ENCODE data around the gene MAN1C1.

Gene MAN1C1

DNA sequence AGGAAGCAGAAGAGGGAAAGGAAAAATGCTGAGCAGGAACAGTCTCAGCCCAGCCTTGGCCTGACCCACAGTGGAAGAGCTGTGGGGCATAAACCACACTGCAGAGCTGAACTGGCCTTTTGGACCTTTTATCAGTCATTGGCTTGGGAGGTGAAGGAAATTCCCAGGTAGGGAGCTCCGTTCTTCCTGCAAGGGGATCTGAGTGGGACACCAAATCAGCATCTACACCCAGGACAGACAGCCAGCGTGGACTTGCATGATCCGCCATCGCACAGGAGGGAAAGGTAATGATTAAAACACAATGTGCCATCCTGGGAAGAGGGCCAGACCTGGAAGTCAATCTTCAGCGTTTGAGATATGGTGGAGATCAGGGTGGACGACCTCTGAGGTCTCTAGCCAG lies 202.0 kb downstream of the MAN1C1 start:
- no peak for TF ChIP-seq TAF1 (IDR thresholded peaks at IDR 0.05; ENCODE audit: borderline replicate concordance, low read depth, low read length)
- no peak for TF ChIP-seq POLR2A (IDR thresholded peaks at IDR 0.05; ENCODE audit: low read depth, low read length)
- no peak for TF ChIP-seq POLR2AphosphoS5 (IDR thresholded peaks at IDR 0.05; ENCODE audit: low read depth, low read length)
- DNase-seq (ENCODE audit: insufficient read length), result no peak
- no peak for FAIRE-seq

DNA sequence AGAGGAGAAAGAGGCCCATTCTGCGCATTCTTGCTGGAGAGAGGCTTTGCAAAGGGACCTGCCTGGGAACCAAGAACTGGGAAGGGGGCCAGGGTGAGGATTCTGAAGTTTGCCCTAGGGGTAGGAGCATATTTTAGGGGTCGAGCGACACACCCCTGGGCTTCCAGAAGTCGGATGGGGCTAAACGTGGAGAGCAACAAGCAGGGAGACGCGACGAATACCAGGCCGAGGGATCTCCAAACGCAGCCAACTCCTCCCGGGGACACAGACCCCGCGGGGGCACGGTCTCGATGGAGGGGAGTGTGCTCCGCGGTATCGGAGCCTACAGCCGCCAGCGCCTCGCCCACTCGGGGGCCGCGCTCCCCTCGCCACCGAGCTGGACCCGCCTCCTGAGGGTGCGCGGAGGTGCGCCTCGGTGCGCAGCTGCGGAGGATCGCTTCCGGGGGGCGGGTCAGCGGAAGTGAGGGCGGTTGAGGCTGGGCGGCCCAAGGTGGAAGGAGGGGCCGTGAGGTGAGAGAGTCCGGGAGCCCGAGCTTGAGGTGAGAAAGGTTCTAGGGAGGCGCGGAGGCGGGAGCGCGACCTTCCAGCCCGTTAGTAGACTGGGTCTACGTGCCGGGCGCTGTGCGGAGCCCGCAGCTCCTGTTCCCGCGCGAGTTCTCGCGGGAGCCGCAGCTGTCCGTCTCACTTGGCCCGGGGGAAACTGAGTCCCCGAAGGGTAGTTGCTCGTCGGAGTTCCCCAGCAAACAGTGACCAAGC lies 203.1 kb downstream of the MAN1C1 start, which contains the start of gene MTFR1L:
Gene MTFR1L (plus strand): TSS at position 464 of the 756 bp plus-strand sequence. CDS start 3,151 bp downstream, outside the sequence.
- DNase-seq (ENCODE audit: insufficient read length) (peak; percentile 99), FAIRE-seq (peak; percentile 97)
- TF ChIP-seq TAF1 (IDR thresholded peaks at IDR 0.05; ENCODE audit: borderline replicate concordance, low read depth, low read length) (0 out of 2 replicates have a peak, but pooled peaks have one; percentile 41), POLR2A (IDR thresholded peaks at IDR 0.05; ENCODE audit: low read depth, low read length) (peak; percentile 84), POLR2AphosphoS5 (IDR thresholded peaks at IDR 0.05; ENCODE audit: low read depth, low read length) (peak; percentile 76)

DNA sequence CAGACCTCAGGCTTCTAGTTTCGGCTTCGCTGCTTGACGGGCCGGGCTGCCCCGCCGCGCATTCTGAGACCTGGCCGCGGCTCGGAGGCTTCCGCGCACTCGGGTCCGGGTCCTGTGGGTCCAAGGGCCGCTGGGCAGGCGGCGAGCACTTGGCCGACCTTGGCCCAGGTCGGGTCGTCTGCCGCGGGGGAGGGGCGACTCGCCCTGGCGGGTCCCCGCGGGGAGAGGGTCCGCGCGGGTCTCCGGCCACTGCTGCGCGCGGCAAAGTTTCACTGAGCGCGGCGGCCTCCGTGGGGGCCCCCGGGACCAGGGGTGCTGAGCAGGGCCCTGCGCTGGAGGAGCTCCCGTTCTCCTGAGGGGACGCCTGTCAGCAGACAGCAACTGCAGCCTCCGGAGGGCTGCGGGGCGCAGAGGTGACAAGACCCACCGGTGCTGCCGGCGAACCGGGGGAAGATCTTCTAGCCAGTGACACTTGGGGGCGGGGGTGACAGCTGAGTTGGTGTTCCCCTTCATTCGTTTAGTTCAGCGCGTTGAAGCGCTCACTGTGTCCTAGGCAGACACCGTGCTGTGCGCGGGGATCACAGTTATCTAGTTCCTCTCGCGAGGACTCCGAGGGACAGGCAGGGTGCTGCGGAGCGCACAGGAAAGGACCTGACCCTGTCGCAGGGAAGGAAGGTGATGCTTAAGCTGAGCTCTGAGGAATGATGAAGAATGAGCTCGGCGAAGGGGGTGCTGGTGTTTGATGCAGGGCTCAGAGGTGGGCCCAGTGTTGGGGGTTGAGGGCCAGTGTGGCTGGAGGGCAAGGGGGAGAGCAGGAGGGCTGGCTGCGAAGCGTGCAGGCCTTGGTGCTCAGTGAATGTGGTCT lies 203.9 kb downstream of the MAN1C1 start:
- peak; percentile 98 for FAIRE-seq
- peak; percentile 72; the same call in 1 of the 2 replicates for TF ChIP-seq TAF1 (IDR thresholded peaks at IDR 0.05; ENCODE audit: borderline replicate concordance, low read depth, low read length)
- TF ChIP-seq POLR2AphosphoS5 (IDR thresholded peaks at IDR 0.05; ENCODE audit: low read depth, low read length), result peak; percentile 78
- TF ChIP-seq POLR2A (IDR thresholded peaks at IDR 0.05; ENCODE audit: low read depth, low read length), result peak; percentile 87

DNA sequence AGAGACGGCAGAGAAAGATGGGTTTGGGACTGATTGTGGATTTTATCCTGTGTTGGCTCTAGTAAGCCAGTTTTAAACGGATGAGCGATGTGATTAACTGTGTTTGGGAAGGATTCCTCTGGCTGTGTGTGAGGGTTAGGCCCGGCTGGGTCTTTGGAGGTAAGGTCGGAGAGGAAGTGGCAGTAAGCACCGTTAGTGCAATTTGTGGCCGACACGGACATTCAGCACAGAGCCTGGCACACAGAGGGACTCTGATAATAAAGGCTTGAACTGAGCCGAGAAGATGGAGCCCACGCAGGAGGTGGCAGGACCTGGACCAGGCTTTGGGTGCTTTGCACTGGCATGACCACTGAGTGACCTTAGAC lies 204.5 kb downstream of the MAN1C1 start:
- no peak for DNase-seq (ENCODE audit: insufficient read length)

More for the DNA sequence above, 203.9 kb downstream of the MAN1C1 start:
- DNase-seq (ENCODE audit: insufficient read length), result peak; percentile 84

DNA sequence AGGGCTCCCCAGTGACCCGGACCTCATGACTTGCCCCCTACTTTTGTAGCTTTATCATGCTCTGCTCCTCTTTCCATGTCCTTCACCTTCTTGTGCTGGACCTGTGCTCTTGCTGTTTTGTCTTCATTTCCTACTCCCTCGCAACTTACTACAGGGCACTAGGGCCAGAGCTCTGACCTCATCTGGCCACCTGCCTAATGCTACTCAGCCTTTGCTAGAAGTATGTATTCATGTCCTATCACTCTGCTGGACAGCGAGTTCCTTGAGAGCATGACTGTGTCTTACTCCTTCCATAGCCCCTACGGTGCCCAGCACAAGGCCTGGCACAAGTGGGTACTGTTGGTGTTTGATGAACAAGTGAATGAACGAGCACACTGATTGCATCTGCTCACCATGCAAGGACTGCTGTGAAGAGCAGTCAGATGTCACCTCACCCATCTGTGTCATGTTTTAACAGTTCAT lies 205.1 kb downstream of the MAN1C1 start:
- FAIRE-seq, result no peak
- TF ChIP-seq TAF1 (IDR thresholded peaks at IDR 0.05; ENCODE audit: borderline replicate concordance, low read depth, low read length) (no peak), POLR2AphosphoS5 (IDR thresholded peaks at IDR 0.05; ENCODE audit: low read depth, low read length) (no peak), POLR2A (IDR thresholded peaks at IDR 0.05; ENCODE audit: low read depth, low read length) (no peak)
- DNase-seq (ENCODE audit: insufficient read length), result no peak

More for the DNA sequence above, 204.5 kb downstream of the MAN1C1 start:
- TF ChIP-seq TAF1 (IDR thresholded peaks at IDR 0.05; ENCODE audit: borderline replicate concordance, low read depth, low read length), result no peak
- no peak for FAIRE-seq

DNA sequence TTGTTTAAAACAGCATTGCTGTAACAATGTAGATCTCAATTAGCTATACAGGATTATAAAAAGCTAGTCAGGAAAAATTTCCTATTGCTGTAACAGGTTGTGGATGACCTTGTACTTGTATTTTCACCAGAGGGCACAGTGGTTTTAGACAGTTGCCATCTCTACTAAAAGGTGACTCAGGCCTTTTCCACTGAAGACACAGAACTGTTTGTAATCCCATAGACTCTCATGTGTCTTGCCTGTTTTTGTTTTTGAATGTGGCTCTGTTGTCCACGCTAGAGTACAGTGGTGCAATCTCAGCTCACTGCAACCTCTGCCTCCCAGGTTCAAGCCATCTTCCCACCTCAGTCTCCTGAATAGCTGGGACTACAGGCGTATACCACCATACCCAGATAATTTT lies 209.0 kb downstream of the MAN1C1 start:
- no peak for DNase-seq (ENCODE audit: insufficient read length)
- FAIRE-seq, result no peak

DNA sequence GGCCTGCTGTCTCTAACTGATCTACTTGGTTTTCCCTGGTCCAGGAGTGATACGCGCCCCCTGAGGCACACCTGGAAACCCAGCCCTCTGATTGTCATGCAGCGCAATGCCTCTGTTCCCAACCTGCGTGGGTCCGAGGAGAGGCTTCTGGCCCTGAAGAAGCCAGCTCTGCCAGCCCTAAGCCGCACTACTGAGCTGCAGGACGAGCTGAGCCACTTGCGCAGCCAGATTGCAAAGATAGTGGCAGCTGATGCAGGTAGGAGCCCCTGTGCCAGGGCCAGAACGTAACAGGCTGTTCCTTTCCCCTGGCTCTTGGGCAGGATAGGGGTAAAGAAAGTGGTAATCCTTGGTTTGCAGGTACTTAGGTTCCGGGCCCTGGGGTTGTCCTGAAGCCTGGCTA lies 210.0 kb downstream of the MAN1C1 start:
- TF ChIP-seq POLR2AphosphoS5 (IDR thresholded peaks at IDR 0.05; ENCODE audit: low read depth, low read length), result no peak
- no peak for TF ChIP-seq POLR2A (IDR thresholded peaks at IDR 0.05; ENCODE audit: low read depth, low read length)
- no peak for TF ChIP-seq TAF1 (IDR thresholded peaks at IDR 0.05; ENCODE audit: borderline replicate concordance, low read depth, low read length)
- FAIRE-seq, result no peak
- no peak for DNase-seq (ENCODE audit: insufficient read length)

More for the DNA sequence above, 209.0 kb downstream of the MAN1C1 start:
- TF ChIP-seq POLR2A (IDR thresholded peaks at IDR 0.05; ENCODE audit: low read depth, low read length) (no peak), POLR2AphosphoS5 (IDR thresholded peaks at IDR 0.05; ENCODE audit: low read depth, low read length) (no peak)

DNA sequence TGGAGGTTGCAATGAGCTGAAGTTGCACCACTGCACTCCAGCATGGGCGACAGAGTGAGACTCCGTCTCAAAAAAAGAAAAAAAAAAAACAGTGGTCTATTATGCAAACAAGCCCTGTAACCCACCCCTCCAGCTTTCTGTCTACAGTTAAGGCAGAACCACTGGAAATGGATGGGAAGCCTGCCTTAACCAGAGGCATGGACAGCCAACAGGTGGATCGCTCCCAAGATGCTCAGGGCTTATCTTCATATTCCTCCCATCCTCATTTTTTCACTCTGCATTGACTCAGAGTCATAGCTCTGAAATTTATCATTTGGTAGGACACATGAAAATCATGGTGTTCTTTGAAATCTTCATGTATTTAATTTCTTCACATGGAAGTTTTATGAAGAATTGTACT lies 211.9 kb downstream of the MAN1C1 start:
- DNase-seq (ENCODE audit: insufficient read length), result no peak
- no peak for FAIRE-seq
- TF ChIP-seq POLR2AphosphoS5 (IDR thresholded peaks at IDR 0.05; ENCODE audit: low read depth, low read length), result no peak
- no peak for TF ChIP-seq TAF1 (IDR thresholded peaks at IDR 0.05; ENCODE audit: borderline replicate concordance, low read depth, low read length)
- no peak for TF ChIP-seq POLR2A (IDR thresholded peaks at IDR 0.05; ENCODE audit: low read depth, low read length)

DNA sequence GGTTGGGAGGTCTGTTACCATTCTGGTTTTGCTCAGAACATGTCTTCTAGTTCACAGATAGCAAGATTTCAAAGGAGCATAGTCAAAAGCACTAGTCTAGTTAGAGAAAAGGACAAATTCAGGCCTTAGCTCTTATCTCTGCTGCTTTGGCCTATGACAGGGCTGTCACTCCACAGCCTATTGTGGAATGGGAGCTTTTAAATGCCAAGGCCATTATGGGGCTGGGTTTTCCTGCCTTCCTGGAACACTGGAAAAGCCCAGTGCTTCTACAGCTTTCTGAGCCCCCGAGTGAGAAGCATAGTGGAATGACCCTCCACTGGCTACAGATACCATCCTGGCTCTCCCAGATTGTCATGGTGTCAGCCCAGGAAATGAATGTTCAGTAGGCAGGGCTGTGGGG lies 212.5 kb downstream of the MAN1C1 start:
- TF ChIP-seq TAF1 (IDR thresholded peaks at IDR 0.05; ENCODE audit: borderline replicate concordance, low read depth, low read length) (no peak), POLR2AphosphoS5 (IDR thresholded peaks at IDR 0.05; ENCODE audit: low read depth, low read length) (no peak), POLR2A (IDR thresholded peaks at IDR 0.05; ENCODE audit: low read depth, low read length) (no peak)
- DNase-seq (ENCODE audit: insufficient read length), result no peak
- FAIRE-seq, result no peak

DNA sequence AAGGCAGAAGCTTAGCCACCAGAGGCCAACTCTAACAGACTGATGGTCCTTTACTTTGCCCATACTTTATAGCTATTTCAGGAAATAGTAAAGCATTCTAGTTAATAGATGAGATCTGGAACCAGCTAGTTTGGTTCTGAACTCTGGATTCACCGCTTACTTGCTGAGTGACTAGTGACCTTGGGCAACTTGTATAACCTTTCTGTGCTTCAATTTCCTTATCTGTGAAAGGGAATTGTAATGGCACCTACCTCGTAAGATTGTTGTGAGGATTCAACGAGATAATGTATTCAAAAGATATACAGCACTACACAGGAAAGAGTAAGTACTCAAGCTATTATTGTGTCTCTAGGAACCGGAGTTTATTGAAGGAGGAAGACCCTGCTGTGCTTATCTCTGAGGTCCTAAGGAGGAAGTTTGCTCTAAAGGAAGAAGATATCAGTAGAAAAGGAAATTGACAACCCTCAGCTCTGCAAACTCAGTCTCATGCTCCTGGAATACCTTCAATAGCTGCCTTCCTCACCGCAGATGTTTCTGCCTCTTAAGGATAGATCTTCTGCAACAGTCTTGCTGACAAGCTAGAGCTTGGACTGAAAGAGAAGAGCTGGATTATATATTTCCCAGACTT lies 215.1 kb downstream of the MAN1C1 start:
- TF ChIP-seq TAF1 (IDR thresholded peaks at IDR 0.05; ENCODE audit: borderline replicate concordance, low read depth, low read length) (no peak), POLR2A (IDR thresholded peaks at IDR 0.05; ENCODE audit: low read depth, low read length) (no peak), POLR2AphosphoS5 (IDR thresholded peaks at IDR 0.05; ENCODE audit: low read depth, low read length) (no peak)
- DNase-seq (ENCODE audit: insufficient read length), result no peak
- peak; percentile 40 for FAIRE-seq

DNA sequence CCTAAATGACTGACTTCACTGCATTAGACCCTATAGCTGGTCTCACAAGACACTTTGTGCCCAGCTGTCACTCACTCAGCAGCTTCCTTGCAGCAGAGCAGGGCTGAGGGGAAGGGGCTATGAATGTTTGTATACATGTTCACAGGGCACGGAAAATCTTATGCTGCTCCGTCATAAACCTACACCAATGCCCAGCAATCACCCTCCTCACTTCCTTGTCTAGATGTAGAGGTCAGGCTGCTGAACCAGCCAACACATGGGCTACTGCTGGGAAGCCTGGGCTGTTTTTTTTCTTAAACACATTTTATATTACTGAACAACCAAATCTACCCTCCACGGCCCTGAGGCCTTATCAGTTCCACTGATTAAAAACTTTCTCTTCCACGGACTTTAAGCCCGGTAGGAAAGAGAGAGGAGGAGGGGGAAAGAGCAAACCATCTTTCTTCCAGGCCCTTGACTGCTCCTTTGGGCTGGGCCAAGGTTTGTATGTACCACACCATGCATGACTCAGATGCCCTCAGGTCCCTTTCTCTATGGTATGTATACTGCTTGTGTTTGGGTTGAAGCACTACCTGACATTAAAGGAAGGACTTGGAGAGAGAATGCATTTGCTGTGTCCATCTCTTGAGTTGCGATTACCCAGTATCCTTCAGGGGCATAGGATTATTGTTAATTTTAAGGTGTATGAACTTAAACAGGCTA lies 215.9 kb downstream of the MAN1C1 start:
- FAIRE-seq, result no peak

More for the DNA sequence above, 215.9 kb downstream of the MAN1C1 start:
- no peak for DNase-seq (ENCODE audit: insufficient read length)
- TF ChIP-seq POLR2A (IDR thresholded peaks at IDR 0.05; ENCODE audit: low read depth, low read length), result no peak
- no peak for TF ChIP-seq POLR2AphosphoS5 (IDR thresholded peaks at IDR 0.05; ENCODE audit: low read depth, low read length)
- no peak for TF ChIP-seq TAF1 (IDR thresholded peaks at IDR 0.05; ENCODE audit: borderline replicate concordance, low read depth, low read length)

All from GM12892 (cell line).